GM18526 (cell line): ENCODE results near the gene PAX6.

Experiments used
- POLR2A ChIP-seq: IDR thresholded peaks from 3 replicates; pipeline ENCODE4 v1.6.1; 2011; ENCODE audit not compliant: insufficient read length; ENCODE audit errors: extremely low read depth

The PAX6 gene

GRCh38 chr11:31810779-31811647 is at the start of gene PAX6:
TSS of gene PAX6 (minus strand) at chr11:31811322. CDS start at chr11:31806411, 4,911 bp downstream.
- TF ChIP-seq POLR2A, result no peak

- no peak for TF ChIP-seq POLR2A
These were observed 49.3 kb upstream of the PAX6 start for GRCh38 chr11:31860391-31860790.

GRCh38 chr11:31856248-31856647 is 45.1 kb upstream of the PAX6 start:
- no peak for TF ChIP-seq POLR2A

GRCh38 chr11:31855466-31855865 is 44.3 kb upstream of the PAX6 start:
- TF ChIP-seq POLR2A, result no peak

GRCh38 chr11:31850365-31850764 is 39.2 kb upstream of the PAX6 start:
- TF ChIP-seq POLR2A, result no peak

GRCh38 chr11:31847761-31848160 is 36.6 kb upstream of the PAX6 start:
- TF ChIP-seq POLR2A, result no peak

GRCh38 chr11:31845331-31845730 is 34.2 kb upstream of the PAX6 start:
- TF ChIP-seq POLR2A, result no peak

GRCh38 chr11:31844351-31844750 is 33.2 kb upstream of the PAX6 start:
- TF ChIP-seq POLR2A, result no peak

- no peak for TF ChIP-seq POLR2A
These were observed 30.3 kb upstream of the PAX6 start for GRCh38 chr11:31841435-31841834.

GRCh38 chr11:31834237-31834636 is 23.1 kb upstream of the PAX6 start:
- no peak for TF ChIP-seq POLR2A

GRCh38 chr11:31830406-31830805 is 19.3 kb upstream of the PAX6 start:
- no peak for TF ChIP-seq POLR2A

GRCh38 chr11:31828217-31828616 is 17.1 kb upstream of the PAX6 start:
- no peak for TF ChIP-seq POLR2A

- TF ChIP-seq POLR2A, result no peak
These were observed 16.5 kb upstream of the PAX6 start for GRCh38 chr11:31827455-31828206.

- no peak for TF ChIP-seq POLR2A
These were observed 15.7 kb upstream of the PAX6 start for GRCh38 chr11:31826536-31827438.

- TF ChIP-seq POLR2A, result no peak
These were observed 14.8 kb upstream of the PAX6 start for GRCh38 chr11:31825838-31826484.
